ENCODE results near the gene PPT1.

PPT1 gene

GRCh38 chr1:40029608-40030007 is 67.4 kb downstream of the PPT1 start:
- DNase-seq (ENCODE audit: low read depth): no peak

GRCh38 chr1:40027647-40028046 is 69.4 kb downstream of the PPT1 start:
- no peak for DNase-seq (ENCODE audit: low read depth)

- no peak for DNase-seq (ENCODE audit: low read depth)
These were observed 72.4 kb downstream of the PPT1 start for GRCh38 chr1:40024671-40025070.

GRCh38 chr1:40023379-40023944 is 73.6 kb downstream of the PPT1 start:
- DNase-seq (ENCODE audit: low read depth): no peak

Data from stimulated activated CD8-positive, alpha-beta memory T cell treated with anti-CD3 and anti-CD28 coated beads, Interleukin-15, amount 100 ng/mL, for 1 hour (primary cell).